ENCODE measurements around the gene JUP. TPM values are rescaled to one million over a fixed set of nuclear protein-coding genes. Genes with fewer than 3 reads are reported as not detected.

Gene JUP
- total RNA-seq, 1 experiment from 2014 or later: 352 TPM

- H3K4me1 ChIP-seq (ENCODE audit: control insufficient read depth, insufficient read depth, low read length): peaks cover 54% of the 10 kb centered on the region
These were observed 9.8 kb upstream of the JUP start for GRCh38 chr17:41796121-41796895.

GRCh38 chr17:41794540-41794975 is 8.0 kb upstream of the JUP start:
- DNase-seq (ENCODE audit: low read depth, low spot score) (no peak), ATAC-seq (no peak)
- in situ Hi-C loops (cut with HindIII; ENCODE audit: low pct_unique_long_range_greater_than_20kb, low sequenced_read_pairs) (no loop called here), intact Hi-C loops (cut with micrococcal nuclease; ENCODE audit: unreplicated experiment) (no loop called here)
- H3K36me3 ChIP-seq (ENCODE audit: control insufficient read depth, insufficient read depth, low read length): no peaks in the 10 kb centered on the region
- CTCF ChIA-PET: interaction anchor here (1.0 to 1.6 kb wide), 2 partner anchors 8 to 37 kb away, joined by 4 to 5 read pairs; partner anchors contain the start of gene JUP
- TF ChIP-seq CTCF (IDR thresholded peaks at IDR 0.05) (no peak), REST (IDR thresholded peaks at IDR 0.05; ENCODE audit: insufficient read depth in 1 of 2, low read depth in 2 of 2, low read length in 1 of 2) (no peak), POLR2AphosphoS5 (IDR thresholded peaks at IDR 0.05; ENCODE audit: low read depth, low read length) (no peak)
- POLR2A ChIA-PET: no interaction called here
- H3K9me3 ChIP-seq (ENCODE audit: control insufficient read depth, insufficient read depth, low read depth, low read length): no peaks in the 10 kb centered on the region
- BruUV-seq (replicated peaks): no TSS peak
- peak overlapping the region; percentile 90 for H3K27ac ChIP-seq (ENCODE audit: low read length)
- no peak overlapping the region for H3K4me3 ChIP-seq (ENCODE audit: low read depth in 2 of 2, low read length in 2 of 2)
- H3K27me3 ChIP-seq (ENCODE audit: control insufficient read depth, insufficient read depth, low read length): no peaks in the 10 kb centered on the region
- H3K4me1 ChIP-seq (ENCODE audit: control insufficient read depth, insufficient read depth, low read length): peaks cover 46% of the 10 kb centered on the region

More at GRCh38 chr17:41796121-41796895, 9.8 kb upstream of the JUP start:
- CTCF ChIA-PET: interaction anchor here (0.7 kb wide), 1 partner anchor 59 kb away, joined by 3 read pairs; no protein-coding TSS in a partner anchor
- POLR2A ChIA-PET: interaction anchor here (0.5 to 0.7 kb wide), 2 partner anchors 18 kb away, joined by 3 to 5 read pairs; no protein-coding TSS in a partner anchor
- no peaks in the 10 kb centered on the region for H3K9me3 ChIP-seq (ENCODE audit: control insufficient read depth, insufficient read depth, low read depth, low read length)
- H3K27me3 ChIP-seq (ENCODE audit: control insufficient read depth, insufficient read depth, low read length): no peaks in the 10 kb centered on the region
- in situ Hi-C loops (cut with HindIII; ENCODE audit: low pct_unique_long_range_greater_than_20kb, low sequenced_read_pairs): no loop called here
- intact Hi-C loops (cut with micrococcal nuclease; ENCODE audit: unreplicated experiment): no loop called here
- no peaks in the 10 kb centered on the region for H3K36me3 ChIP-seq (ENCODE audit: control insufficient read depth, insufficient read depth, low read length)
- no TSS peak for BruUV-seq (replicated peaks)
- TF ChIP-seq CTCF (IDR thresholded peaks at IDR 0.05): no peak
- no peak for TF ChIP-seq REST (IDR thresholded peaks at IDR 0.05; ENCODE audit: insufficient read depth in 1 of 2, low read depth in 2 of 2, low read length in 1 of 2)
- no peak for TF ChIP-seq TCF7L2 (IDR thresholded peaks at IDR 0.05; ENCODE audit: low read depth, low read length)
- TF ChIP-seq SIN3A (IDR thresholded peaks at IDR 0.05; ENCODE audit: borderline replicate concordance, insufficient read depth, low read depth, low read length): no peak
- peak overlapping the region; percentile 57; the same call in 1 of the 2 replicates for H3K27ac ChIP-seq (ENCODE audit: low read length)
- no peak overlapping the region for H3K4me3 ChIP-seq (ENCODE audit: low read depth in 2 of 2, low read length in 2 of 2)
- ATAC-seq: peak; percentile 14; the same call in 1 of the 2 replicates
- no peak for DNase-seq (ENCODE audit: low read depth, low spot score)
